OCI-LY1 (cell line): ENCODE measurements around the gene VPS41.

Experiments used
- H2AFZ ChIP-seq: fragments of 200-600 bp; sonication (generic), shearing (Covaris generic); 2 replicates; pipeline ENCODE4 v1.6.0; 2014; ENCODE audit warnings: antibody characterized with exemption, mild to moderate bottlenecking, low read length
- H3F3A ChIP-seq: fragments of 200-600 bp; sonication (generic), shearing (Covaris generic); 2 replicates; pipeline ENCODE4 v1.6.0; 2014; ENCODE audit warnings: mild to moderate bottlenecking, antibody characterized with exemption, low read length, moderate library complexity; ENCODE audit not compliant: insufficient read depth
- H3K27ac ChIP-seq: fragments of 200-600 bp; sonication (generic); 2 replicates; pipeline ENCODE4 v1.5.1; 2014; ENCODE audit warnings: low read length, mixed run types, mild to moderate bottlenecking, low read depth; ENCODE audit not compliant: poor library complexity, severe bottlenecking
- H3K27me3 ChIP-seq: fragments of 200-600 bp; sonication (generic); 2 replicates; pipeline ENCODE4 v1.6.0; 2014; ENCODE audit warnings: antibody characterized with exemption, mild to moderate bottlenecking, low read length, moderate library complexity; ENCODE audit not compliant: insufficient read depth
- H3K36me3 ChIP-seq: fragments of 200-600 bp; sonication (generic); 2 replicates; pipeline ENCODE4 v1.6.1; 2014; ENCODE audit warnings: mild to moderate bottlenecking, antibody characterized with exemption, low read length, moderate library complexity, mixed read lengths; ENCODE audit not compliant: insufficient read depth
- H3K4me1 ChIP-seq: fragments of 200-600 bp; sonication (generic); 2 replicates; pipeline ENCODE4 v1.5.1; 2014; ENCODE audit warnings: mild to moderate bottlenecking, low read length, moderate library complexity; ENCODE audit not compliant: insufficient read depth, severe bottlenecking
- H3K4me2 ChIP-seq: fragments of 200-600 bp; sonication (generic), shearing (Covaris generic); 2 replicates; pipeline ENCODE4 v1.6.1; 2014; ENCODE audit warnings: low read length
- H3K4me3 ChIP-seq: fragments of 200-600 bp; sonication (generic); 2 replicates; pipeline ENCODE4 v1.5.1; 2014; ENCODE audit warnings: low read length, low read depth, mild to moderate bottlenecking, mixed read lengths; ENCODE audit not compliant: poor library complexity, severe bottlenecking
- H3K79me2 ChIP-seq: fragments of 200-600 bp; shearing (Covaris generic); 2 replicates; pipeline ENCODE4 v1.6.1; 2016; ENCODE audit warnings: mixed run types, low read length, mixed read lengths; ENCODE audit not compliant: insufficient read depth
- H3K9ac ChIP-seq: fragments of 200-600 bp; sonication (generic), shearing (Covaris generic); 2 replicates; pipeline ENCODE4 v1.6.1; 2014; ENCODE audit warnings: mild to moderate bottlenecking, low read length, mixed read lengths
- H3K9me2 ChIP-seq: fragments of 200-600 bp; sonication (generic), shearing (Covaris generic); 2 replicates; pipeline ENCODE4 v1.6.1; 2014; ENCODE audit warnings: low read depth, mild to moderate bottlenecking, low read length, mixed read lengths
- H3K9me3 ChIP-seq: fragments of 200-600 bp; shearing (Covaris generic); 2 replicates; pipeline ENCODE4 v1.6.1; 2014; ENCODE audit warnings: low read length, mixed read lengths
- H4K20me1 ChIP-seq: fragments of 200-600 bp; sonication (generic), shearing (Covaris generic); 2 replicates; pipeline ENCODE4 v1.6.0; 2016; ENCODE audit warnings: mild to moderate bottlenecking, low read length; ENCODE audit not compliant: insufficient read depth
- EZH2 ChIP-seq: fragments of 200-600 bp; sonication (generic), shearing (Covaris generic); IDR thresholded peaks from 2 replicates; pipeline ENCODE4 v1.8.0; 2017; ENCODE audit warnings: borderline replicate concordance, mixed run types, mild to moderate bottlenecking, antibody characterized with exemption, low read length, moderate library complexity, mixed read lengths
- TF ChIP-seq, protein P1 (sequence below): fragments of 200-600 bp; sonication (generic), shearing (Covaris generic); IDR thresholded peaks from 2 replicates; pipeline ENCODE4 v1.5.1; 2017; ENCODE audit warnings: mild to moderate bottlenecking, antibody characterized with exemption, low read length, moderate library complexity, mixed read lengths

The VPS41 gene

DNA sequence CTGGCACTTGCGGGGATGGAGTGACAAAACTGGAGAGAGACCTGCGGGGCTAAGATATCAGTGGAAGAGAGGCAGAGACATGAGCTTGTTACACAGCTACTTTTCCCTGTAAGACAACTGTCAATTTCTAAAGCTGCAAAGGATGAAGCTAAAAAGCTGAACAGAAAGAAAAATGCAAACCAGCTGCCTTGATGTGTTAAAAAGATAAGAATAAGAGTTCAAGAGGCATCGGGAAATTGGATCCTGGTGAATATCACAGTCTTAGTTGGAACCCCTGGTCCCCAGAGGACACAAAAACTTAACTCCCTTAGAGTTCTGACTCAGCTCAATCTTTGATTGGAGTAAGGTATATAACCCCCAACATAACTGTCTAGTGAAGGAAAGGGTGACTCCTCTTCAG lies 38.8 kb downstream of the VPS41 start:
- TF ChIP-seq, protein P1, sequence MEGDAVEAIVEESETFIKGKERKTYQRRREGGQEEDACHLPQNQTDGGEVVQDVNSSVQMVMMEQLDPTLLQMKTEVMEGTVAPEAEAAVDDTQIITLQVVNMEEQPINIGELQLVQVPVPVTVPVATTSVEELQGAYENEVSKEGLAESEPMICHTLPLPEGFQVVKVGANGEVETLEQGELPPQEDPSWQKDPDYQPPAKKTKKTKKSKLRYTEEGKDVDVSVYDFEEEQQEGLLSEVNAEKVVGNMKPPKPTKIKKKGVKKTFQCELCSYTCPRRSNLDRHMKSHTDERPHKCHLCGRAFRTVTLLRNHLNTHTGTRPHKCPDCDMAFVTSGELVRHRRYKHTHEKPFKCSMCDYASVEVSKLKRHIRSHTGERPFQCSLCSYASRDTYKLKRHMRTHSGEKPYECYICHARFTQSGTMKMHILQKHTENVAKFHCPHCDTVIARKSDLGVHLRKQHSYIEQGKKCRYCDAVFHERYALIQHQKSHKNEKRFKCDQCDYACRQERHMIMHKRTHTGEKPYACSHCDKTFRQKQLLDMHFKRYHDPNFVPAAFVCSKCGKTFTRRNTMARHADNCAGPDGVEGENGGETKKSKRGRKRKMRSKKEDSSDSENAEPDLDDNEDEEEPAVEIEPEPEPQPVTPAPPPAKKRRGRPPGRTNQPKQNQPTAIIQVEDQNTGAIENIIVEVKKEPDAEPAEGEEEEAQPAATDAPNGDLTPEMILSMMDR: no peak
- TF ChIP-seq EZH2: no peak
- no peak overlapping the region for H3K9ac ChIP-seq
- H3F3A ChIP-seq: no peaks in the 10 kb centered on the region
- H4K20me1 ChIP-seq: no peaks in the 10 kb centered on the region
- H3K27ac ChIP-seq: no peak overlapping the region
- H3K9me3 ChIP-seq: no peaks in the 10 kb centered on the region
- peaks cover 24% of the 10 kb centered on the region for H3K4me1 ChIP-seq
- H3K79me2 ChIP-seq: no peaks in the 10 kb centered on the region
- H3K4me3 ChIP-seq: no peak overlapping the region
- peaks cover 26% of the 10 kb centered on the region for H3K36me3 ChIP-seq
- no peak overlapping the region for H3K4me2 ChIP-seq
- no peak overlapping the region for H2AFZ ChIP-seq
- H3K27me3 ChIP-seq: no peaks in the 10 kb centered on the region
- H3K9me2 ChIP-seq: no peaks in the 10 kb centered on the region

DNA sequence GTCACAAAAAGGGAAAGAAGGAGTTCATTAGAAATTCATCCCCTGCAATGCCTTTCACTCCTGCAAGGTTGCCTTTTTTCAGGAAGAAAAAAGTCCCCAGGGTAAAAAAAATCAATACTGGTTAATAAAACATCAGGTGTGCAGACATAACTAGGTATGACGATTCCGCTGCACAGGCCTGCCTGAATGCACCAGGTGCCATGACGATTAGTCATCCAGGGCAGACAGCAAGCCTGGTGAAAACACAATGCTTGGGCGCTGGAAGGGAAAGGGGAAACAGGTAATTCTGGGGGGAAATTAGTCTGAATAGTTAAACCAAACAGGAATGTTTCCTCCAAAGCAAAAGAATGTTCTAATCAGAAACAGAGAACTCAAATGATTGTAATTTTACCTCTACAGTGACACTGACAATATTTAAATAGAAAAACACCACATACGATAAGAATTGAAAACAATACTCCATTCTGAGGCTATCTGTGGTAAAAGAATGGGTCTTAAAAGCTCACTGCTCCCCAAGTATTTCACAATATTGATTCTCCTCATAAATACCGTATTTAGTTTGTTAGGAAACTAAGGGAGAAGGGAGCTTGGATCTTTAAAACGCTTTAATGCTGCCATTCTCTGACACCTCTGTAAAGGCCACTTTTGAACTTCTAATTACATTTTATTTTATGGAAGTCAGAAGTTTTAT lies 45.2 kb downstream of the VPS41 start:
- no peak for TF ChIP-seq EZH2
- TF ChIP-seq, protein P1: no peak
- Histone ChIP-seq H3K9ac (no peak overlapping the region), H2AFZ (no peak overlapping the region), H3K27me3 (no peaks in the 10 kb centered on the region), H3K9me3 (no peaks in the 10 kb centered on the region), H3K27ac (no peak overlapping the region), H3K4me1 (no peaks in the 10 kb centered on the region), H3K4me2 (no peak overlapping the region), H3K79me2 (no peaks in the 10 kb centered on the region), H4K20me1 (no peaks in the 10 kb centered on the region), H3K4me3 (no peak overlapping the region), H3K36me3 (peaks cover 43% of the 10 kb centered on the region), H3F3A (no peaks in the 10 kb centered on the region), H3K9me2 (no peaks in the 10 kb centered on the region)

DNA sequence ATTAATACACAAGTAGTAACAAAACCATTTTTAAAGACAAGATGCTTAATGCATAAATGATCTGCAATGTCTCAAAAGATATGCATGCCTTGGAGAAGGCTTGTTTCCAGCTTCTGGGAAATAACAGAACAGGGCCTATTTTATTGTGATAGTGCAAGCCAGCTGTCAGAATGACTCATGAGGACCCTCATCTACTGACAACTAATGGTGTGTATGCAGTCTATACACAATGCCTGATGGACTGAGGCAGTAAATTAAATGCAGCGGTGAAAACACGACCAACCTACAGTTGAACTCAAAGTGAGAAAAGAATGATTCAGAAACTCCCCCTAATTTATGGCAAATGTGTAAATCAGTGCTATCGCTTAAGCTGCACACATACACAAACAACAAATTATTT lies 46.3 kb downstream of the VPS41 start:
- H3K9me3 ChIP-seq: no peaks in the 10 kb centered on the region
- no peak overlapping the region for H3K9ac ChIP-seq
- no peaks in the 10 kb centered on the region for H3K4me1 ChIP-seq
- no peak for TF ChIP-seq EZH2
- TF ChIP-seq, protein P1: no peak
- no peaks in the 10 kb centered on the region for H3K79me2 ChIP-seq
- no peaks in the 10 kb centered on the region for H3F3A ChIP-seq
- no peak overlapping the region for H3K4me3 ChIP-seq
- H3K27me3 ChIP-seq: no peaks in the 10 kb centered on the region
- no peaks in the 10 kb centered on the region for H4K20me1 ChIP-seq
- H2AFZ ChIP-seq: no peak overlapping the region
- H3K27ac ChIP-seq: no peak overlapping the region
- H3K36me3 ChIP-seq: peaks cover 35% of the 10 kb centered on the region; the same call in 1 of the 2 replicates
- H3K4me2 ChIP-seq: no peak overlapping the region
- H3K9me2 ChIP-seq: no peaks in the 10 kb centered on the region
